ENCODE measurements around the gene SEC31A. TPM values are rescaled to one million over a fixed set of nuclear protein-coding genes. Genes with fewer than 3 reads are reported as not detected.

Gene SEC31A
- total RNA-seq, 1 experiment from 2014 or later = 137 TPM

- TF ChIP-seq HMGXB4 (CRISPR knock-in tag; IDR thresholded peaks at IDR 0.05) (no peak), NFE2L1 (CRISPR knock-in tag; IDR thresholded peaks at IDR 0.05) (no peak), GABPB1 (CRISPR knock-in tag; IDR thresholded peaks at IDR 0.05) (no peak), ZNF423 (CRISPR knock-in tag; IDR thresholded peaks at IDR 0.05) (no peak), GRHL2 (CRISPR knock-in tag; IDR thresholded peaks at IDR 0.05; ENCODE audit: insufficient replicate concordance, severe bottlenecking) (no peak), MXD4 (CRISPR knock-in tag; IDR thresholded peaks at IDR 0.05; ENCODE audit: borderline replicate concordance) (no peak), ZBTB21 (CRISPR knock-in tag; IDR thresholded peaks at IDR 0.05; ENCODE audit: borderline replicate concordance) (no peak), ZNF121 (CRISPR knock-in tag; IDR thresholded peaks at IDR 0.05) (no peak), E2F1 (CRISPR knock-in tag; IDR thresholded peaks at IDR 0.05) (no peak), RORB (CRISPR knock-in tag; IDR thresholded peaks at IDR 0.05) (no peak)
These were observed 67.9 kb downstream of the SEC31A start (continued) for GRCh38 chr4:82823062-82823461.

- peaks cover 60% of the 10 kb centered on the region for H3K36me3 Mint-ChIP-seq
- no peak overlapping the region for H3K27ac Mint-ChIP-seq
- DNase-seq (ENCODE audit: low spot score) = no peak
- H3K4me3 Mint-ChIP-seq = no peak overlapping the region
- no peaks in the 10 kb centered on the region for H3K9me3 Mint-ChIP-seq
- no peaks in the 10 kb centered on the region for H3K27me3 Mint-ChIP-seq (ENCODE audit: low read depth)
- H3K4me1 Mint-ChIP-seq = peaks cover 4% of the 10 kb centered on the region
- no peak for ATAC-seq
- no peak for TF ChIP-seq ZNF138 (CRISPR knock-in tag; conservative IDR thresholded peaks at IDR 0.05)
- TF ChIP-seq CDX4 (CRISPR knock-in tag; IDR thresholded peaks at IDR 0.05; ENCODE audit: borderline replicate concordance) = no peak
- no peak for TF ChIP-seq USF2 (CRISPR knock-in tag; IDR thresholded peaks at IDR 0.05)
- TF ChIP-seq JAZF1 (CRISPR knock-in tag; IDR thresholded peaks at IDR 0.05) = no peak
- no peak for TF ChIP-seq ZSCAN18 (CRISPR knock-in tag; IDR thresholded peaks at IDR 0.05)
- no peak for TF ChIP-seq USF1 (CRISPR knock-in tag; IDR thresholded peaks at IDR 0.05)
- no peak for TF ChIP-seq ATF6 (CRISPR knock-in tag; IDR thresholded peaks at IDR 0.05)
- ChIA-PET POLR2A (no interaction called here), CTCF (no interaction called here)
These were observed 70.3 kb downstream of the SEC31A start for GRCh38 chr4:82820689-82821088.
